Cerebellar nuclear complex (tissue), 1 donor: ENCODE results near the gene SPON1.
"Not testable (repeated sequence)": the region's sequence is repeated elsewhere in the genome, so short reads cannot be mapped to it uniquely, and the experiment has no call there.

Experiments
- DNase-seq, 2 experiments: peaks; one replicate each; lab custom pipeline; 2025; lab: John Stamatoyannopoulos, UW

The SPON1 gene

DNA sequence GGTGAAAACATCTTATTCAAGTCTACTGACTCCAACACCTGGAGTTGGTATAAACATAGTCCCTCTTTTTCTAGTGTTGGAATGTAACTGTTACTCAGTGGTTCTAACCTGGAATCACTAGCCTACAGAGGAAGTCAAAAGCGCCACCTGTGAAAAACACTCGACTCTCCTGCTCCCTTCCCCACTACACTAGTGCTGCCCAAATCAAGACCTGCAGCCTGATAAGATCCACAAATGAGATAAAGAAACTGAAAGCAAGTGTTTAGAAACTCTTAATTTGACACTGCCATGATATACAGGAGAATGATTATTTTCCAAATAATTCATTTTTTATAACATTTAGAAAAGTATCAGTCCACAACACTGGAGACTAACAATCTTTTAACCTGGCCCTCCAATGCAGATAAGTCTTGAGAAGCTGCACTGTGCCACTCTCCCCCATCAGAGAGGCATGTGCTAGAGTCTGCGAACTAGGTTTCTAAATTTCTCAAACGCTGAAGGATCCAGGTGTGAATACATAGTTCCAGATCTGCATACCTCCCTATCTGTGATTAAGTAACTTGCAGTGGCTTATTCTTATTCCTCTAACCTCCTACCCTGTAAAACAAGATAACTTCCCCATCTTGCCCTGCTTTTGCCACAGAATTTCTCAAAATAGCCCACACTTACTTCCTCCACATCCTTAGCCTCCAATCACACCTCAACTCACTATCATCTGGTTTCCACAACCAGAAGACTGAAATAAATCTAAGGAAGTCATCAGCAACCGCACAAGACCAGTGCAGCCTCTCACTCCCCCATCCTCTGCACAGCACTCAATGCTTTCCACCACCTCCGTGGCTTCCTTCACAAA lies 308.4 kb downstream of the SPON1 start:
- DNase-seq: no peak

DNA sequence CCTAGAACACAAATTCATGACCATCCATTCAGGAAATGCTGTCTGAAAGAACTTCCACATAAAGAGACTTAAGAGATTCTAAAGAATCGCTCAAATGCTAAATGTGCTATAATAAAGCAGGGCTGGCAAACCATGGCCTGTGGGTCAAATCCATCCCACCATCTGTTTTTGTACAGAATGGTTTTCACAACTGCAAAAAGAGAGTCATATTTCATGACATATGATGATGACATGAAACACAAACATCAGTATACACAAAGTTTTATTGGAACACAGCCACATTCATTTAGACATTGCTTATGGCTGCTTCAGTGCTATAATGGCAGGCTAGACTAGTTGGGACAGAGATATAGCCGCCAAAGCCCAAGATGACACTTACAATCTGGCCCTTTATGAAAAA lies 311.4 kb downstream of the SPON1 start:
- DNase-seq: no peak

DNA sequence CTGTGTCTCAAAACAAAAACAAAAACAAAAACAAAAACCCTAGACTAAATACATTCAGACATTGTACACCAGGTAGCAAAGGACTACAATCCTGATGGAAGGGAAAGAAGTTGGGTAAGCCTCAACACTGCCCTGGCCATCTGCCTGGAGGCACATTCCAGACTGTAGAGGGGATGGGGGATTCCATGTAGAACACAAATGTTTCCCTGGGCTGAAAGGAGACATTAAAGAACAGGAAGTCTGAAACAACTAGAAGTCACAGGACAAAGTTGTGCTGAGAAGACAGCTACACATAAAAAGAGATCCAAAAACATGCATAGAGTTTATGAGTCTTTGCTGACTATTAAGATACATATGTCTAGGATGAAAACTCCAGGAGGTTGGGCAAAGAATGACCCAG lies 312.6 kb downstream of the SPON1 start:
- no peak for DNase-seq

DNA sequence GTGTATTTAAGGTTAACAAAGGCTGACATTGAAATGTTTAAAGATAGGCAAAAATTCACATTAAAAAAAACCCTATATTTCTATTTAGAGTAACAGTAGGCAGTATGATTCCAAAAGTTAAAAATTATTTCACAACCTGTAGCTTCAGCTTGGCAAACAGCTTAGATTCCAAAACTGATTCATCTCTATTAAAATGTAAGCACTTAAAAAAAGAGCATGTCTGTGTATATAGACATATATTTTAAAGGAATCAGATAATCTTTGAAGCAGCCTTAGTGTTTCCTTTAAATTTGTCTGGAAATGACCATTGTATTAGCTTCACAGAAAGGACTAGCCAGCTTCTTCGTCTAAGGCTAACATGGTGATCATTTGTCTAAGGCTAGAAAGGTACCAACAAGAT lies 316.3 kb downstream of the SPON1 start:
- DNase-seq: not testable (repeated sequence)

DNA sequence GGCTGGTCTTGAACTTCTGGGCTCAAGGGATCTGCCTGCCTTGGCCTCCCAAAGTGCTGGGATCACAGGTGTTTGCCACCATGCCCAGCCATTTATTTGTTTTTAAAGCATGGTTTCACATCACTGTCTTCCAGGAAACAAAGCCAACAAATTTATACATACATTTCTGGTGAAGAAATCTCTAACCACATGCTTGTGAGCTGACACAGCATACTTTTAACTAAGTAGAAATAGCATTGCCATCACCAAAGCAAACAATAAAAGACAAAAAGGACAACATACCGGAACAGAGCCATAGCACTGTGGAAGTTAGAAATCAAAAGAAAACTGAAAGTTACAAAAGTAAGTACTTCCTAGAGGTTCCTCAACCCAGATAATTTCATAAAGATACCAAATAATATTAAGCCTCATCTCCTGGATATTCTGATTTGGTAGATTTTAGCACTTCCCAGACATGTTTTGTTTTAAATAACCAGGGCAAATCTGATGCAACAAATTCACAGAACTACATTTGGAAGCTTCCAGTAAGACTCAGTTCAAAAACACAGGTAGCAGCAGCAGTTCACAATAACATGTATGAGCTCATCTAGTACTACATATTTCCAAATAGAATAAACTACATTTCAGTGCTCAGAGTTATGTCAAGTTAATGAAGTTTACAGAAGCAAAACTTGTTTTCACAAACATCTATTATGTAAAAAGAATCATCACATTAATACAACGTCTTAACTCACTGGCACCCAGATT lies 325.8 kb downstream of the SPON1 start:
- no peak for DNase-seq

DNA sequence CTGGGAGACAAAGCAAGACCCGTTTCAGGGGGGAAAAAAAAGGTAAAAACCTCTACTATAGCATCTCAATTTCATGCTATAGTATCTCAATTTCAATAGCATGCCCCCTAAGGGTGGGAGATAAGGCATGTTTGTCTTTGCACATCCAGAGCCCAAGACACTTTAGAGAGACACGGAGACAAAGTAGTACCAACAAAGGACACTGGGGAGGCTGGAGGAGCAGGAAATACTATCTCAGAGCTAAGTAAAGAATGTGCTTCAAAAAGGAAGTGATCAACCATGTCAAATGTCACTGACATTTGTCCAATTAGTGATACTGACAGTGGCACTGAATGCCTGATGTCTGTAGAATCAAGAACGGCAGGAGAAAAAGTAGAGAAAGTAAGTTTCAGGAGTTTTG lies 327.9 kb downstream of the SPON1 start:
- no peak for DNase-seq

DNA sequence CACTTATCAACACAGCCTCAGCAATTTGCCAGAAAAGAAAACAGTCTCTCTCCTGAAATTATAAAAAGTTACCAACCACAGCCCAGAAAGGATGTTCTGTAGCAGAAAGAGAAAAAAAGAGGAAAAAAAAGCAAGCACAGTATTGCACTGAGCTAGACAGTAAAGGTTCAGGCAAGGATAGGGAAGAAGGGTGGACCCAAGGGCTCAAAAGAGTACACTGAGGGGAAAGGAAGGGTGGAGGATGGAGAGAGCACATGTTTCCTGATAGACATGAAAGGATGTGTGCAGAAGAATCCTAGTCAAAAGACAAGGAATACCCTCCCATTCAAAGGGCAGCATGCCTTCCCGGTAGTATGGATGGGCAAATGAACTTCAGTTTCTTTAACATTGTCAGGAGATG lies 337.4 kb downstream of the SPON1 start:
- no peak for DNase-seq

DNA sequence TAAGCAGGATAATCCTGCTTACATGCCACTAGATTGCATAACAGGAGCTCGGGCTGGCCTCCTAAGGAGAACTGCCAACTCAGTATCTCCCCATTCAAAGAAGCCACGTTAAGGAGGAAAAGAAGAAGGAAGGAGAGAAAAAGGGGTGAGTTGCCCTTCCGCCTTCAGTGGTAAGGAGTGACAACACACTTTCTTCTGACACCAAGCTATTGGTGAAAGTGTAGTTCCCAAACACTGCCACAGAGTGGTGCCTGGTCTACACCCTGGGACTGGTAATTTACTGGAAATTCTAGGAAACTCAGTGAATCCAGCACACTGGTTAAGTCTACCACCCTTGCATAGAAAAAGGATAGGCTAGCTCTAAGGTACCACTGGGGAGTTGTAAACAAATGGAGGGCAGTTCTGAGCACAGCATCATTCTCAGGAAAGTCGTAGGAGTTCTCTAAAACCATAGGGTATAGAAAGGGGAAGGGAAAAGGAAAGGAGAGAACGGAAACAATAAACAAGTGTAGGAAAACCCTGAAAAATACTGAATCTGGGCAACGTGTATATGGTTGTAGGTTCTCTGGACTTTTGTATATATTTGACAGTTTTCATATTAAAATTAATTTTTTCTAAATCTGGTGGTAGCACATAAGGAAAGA lies 338.3 kb downstream of the SPON1 start:
- DNase-seq: peak in 1 of 2 experiments; percentile 56

DNA sequence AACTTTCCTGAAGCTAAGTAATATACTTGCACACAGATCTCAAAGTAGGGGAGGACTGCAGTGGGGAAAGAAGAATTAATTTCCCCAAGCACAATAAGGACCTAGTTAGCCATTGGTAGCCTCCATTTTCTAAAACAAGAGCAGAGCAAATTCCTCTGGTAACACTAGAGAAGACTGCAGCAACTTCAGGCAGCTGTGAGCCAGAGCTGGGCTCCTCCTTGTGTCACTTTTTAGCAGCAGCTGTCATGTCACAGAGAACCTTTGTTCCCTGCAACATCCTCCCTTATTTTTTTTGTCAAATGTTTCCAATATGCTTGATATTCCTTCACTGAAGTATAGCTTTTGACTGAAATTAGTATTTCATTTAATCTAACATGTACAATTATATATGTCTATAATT lies 342.1 kb downstream of the SPON1 start:
- no peak for DNase-seq

DNA sequence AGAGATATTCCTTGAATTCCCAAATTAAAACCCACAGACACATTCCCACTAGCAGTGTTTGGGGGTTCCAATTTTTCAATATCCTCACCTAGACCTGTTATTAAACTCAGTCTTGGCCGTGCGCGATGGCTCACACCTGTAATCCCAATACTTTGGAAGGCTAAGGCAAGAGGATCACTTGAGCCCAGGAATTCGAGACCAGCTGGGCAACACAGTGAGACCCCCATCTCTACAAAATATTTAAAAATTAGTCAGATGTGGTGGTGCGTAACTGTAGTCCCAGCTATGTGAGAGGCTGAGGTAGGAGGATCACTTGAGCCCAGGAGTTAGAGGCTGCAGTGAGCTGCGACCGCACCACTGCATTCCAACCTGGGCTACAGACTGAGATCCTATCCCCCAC lies 343.1 kb downstream of the SPON1 start:
- DNase-seq: no peak

DNA sequence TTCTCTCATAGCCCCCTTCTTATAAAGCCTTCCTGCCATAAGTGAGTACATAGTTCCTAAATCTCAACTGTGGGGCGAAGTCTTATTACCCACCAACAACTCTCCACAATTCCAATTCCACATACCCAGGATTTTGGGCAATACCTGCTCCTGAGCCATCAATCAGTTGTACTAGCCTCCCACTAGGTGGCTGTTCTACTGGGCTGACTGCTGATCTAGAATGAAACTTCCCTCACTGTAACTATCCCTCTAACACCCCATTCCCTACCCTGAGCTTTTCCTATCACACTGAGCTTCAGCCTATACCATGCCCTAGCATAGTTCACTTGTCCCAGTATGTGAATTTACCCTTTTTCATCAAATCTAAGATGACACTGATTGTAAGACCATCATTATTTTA lies 344.0 kb downstream of the SPON1 start:
- no peak for DNase-seq

DNA sequence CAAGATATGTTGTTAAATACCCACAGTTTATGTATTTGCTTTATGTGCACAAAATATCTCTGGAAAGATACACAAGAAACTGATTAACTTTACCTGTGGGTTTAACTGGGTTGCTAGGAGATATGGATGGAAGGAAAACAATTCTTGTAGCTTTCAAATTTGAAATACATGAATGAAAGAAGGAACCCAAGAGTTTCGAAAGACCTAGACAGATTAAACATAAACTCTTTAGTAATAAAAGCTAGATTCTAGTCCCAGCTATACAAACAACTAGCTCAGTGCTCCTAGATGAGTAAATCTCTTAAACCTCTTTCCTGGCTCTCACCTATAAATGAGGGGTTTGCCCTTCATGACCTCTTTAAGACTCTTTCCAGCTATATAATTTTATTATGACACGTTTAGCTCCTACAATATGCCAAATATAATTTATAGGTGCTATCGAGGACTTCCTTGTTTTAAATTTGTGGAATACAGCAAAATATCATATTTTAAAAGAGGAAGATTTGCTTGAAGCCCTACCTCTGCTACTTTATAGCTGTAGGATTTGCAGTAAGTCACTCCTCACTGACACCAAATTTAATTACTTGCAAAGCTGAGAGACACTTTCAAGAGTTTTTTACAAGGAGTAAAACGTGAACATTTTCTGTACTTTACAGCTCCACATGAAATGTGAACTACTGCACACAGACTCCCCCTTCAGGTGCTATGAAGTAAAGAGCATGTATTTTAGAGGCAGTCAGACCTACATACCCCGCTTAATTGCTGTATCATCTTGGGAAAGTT lies 345.8 kb downstream of the SPON1 start:
- no peak for DNase-seq

DNA sequence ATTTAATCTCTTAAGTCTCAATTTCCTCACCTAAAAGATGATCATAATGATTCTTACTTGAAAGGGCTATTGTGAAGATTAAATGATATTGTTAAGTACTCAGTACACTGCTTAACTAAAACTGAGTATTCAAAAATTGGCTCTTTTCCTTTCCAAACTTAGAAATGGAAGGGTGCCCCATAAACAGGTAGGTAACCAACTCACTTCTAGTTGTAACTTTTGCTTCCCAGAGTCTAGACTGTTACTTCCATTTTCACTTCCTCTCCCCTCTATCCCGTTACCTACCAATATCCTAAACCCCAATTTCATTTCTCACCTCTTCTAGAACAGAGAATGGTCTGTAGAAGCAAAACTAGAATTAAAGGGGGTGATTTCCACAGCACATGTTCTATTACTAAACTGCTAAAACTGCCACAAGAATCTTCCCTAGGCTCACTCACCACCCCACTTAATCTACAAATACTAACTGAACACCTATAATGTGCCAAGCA lies 346.4 kb downstream of the SPON1 start:
- no peak for DNase-seq

DNA sequence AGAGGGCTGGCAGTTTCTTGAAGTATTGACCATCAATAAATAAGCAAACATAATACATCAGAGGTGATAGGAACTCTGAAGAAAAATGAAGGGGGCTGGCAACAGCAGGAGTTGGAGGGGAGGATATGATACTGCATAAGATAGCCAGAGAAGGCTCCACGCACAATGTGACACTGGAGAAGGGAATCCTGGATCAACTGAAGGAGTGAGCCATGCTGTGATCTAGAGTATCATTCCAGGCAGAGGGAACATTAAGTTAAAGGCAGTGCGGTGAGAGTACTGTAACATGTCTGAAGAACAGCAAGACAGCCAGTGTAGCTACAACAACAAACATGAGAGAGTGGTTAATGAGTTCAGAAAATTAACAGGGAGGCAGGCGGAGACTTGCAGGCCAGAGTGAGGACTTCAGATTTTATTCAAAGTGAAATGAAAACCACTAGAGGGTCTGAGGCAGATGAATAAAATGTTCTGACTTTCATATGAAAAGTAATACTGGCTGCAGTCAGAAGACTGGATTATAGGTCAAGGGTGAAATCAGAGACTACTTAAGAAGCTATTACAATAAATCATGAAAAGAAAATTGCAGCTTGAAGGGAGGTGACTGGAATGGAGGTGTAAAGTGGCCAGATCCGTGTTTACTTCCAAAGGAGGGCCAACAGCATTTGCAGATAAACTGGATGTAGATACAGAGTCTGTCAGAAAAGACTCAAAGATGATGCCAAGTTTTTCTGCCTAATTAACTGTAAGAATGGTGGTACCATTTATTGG lies 347.1 kb downstream of the SPON1 start:
- no peak for DNase-seq

DNA sequence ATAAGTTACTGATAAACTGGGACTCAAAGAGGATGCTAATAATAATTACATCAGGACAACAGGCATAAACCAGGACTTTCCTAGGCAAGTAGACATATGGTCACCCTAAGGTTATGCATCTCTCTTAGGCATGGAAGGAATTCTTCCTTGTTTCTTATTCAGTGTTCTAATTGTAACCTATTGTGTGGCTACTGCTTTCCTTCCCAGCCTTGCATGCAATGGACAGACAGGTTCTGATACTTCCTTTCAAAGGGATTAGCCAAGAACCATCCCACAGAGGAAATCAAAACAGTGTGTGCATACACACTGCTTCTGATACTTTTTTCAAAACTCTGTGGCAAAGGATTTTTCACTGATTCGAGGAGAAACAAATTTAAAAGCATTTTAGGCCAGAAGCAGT lies 348.2 kb downstream of the SPON1 start:
- no peak for DNase-seq

DNA sequence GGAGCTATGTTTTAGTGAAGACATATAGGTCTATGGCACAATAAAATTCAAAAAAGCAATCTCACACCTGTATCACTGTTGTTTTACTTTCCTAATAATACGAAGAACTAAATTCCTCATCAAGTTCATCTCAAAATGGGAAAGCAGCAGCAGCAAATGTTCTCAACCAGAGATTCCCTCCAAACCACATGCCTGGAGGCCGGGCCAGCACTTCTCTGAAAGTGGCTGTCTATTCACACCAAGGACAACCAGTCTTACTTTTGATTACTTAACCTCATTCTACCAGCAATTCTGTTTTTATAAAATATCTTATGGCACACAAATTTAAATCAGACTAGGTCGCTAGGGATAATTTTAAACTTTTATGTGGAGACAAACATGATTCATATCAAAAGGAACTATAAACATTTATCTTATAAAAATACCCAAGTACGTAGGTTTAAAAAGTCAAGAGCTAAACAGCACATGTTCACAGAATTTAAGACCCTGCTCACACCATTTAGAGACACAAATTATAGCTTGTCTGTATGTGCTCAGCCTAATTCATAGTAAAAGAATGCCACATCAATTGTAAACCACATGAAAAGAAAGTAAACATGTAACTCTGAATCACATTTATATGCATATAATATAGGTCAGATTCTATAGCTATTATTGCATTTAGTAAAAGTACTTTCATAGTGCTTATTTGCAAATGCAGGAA lies 350.4 kb downstream of the SPON1 start:
- DNase-seq: no peak

DNA sequence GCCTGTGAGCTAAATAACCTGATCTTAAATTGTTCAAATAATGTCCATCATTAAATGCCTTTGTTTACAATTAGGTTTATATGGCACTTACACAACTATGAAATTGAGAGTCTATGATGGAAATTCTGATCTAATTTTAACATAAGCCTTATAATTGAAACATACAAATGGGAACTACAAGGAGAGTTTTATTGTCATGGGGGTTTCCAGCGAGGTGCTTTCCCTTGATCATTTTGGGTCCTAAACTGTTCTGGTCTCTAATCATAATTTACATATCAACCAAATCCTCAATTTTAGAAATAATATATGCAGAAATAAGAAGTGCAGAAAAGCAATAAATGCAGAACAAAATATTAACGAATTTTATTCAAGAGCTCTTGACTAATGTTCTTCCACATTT lies 351.6 kb downstream of the SPON1 start:
- no peak for DNase-seq

DNA sequence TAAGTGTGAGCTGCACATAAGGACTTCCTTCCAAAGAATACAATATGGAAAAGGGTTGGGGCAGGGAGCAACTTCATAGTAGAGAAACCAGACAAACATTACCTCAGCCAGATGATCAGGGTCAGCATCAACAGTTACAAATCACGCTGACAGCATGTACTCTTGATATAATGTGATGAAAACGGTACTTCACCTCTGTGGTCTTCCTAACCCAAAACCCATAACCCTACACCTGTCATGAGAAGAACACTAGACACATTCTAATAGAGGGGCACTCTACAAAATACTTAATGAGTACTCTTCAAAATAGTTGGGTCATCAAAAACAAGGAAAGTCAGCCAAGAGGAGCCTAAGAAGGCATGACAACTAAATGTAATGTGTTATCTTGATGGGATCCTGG lies 352.6 kb downstream of the SPON1 start:
- no peak for DNase-seq
